AG04450 (cell line): ENCODE results near the gene ATP8A2. TPM values are rescaled to one million over a fixed set of nuclear protein-coding genes. Genes with fewer than 3 reads are reported as not detected.
"Not testable (repeated sequence)": the region's sequence is repeated elsewhere in the genome, so short reads cannot be mapped to it uniquely, and the experiment has no call there.

Source experiments
- CTCF ChIA-PET: fragments of 300-600, 350-600 bp; formaldehyde crosslinking; extraction: SDS; loops from one replicate; lab custom pipeline; 2022; ENCODE audit warnings: antibody characterized with exemption, inconsistent platforms; lab: Charles Lee
- POLR2A ChIA-PET: fragments of 350-600 bp; formaldehyde crosslinking; extraction: SDS; loops from one replicate; lab custom pipeline; 2021; ENCODE audit warnings: antibody characterized with exemption, inconsistent platforms; lab: Yijun Ruan, JAX
- DNase-seq: peaks from one replicate; pipeline ENCODE4 v3.0.0-alpha.2; 2011; ENCODE audit warnings: low read depth, low spot score
- H3K27ac ChIP-seq: one replicate; pipeline ENCODE4 v1.5.1; 2012; ENCODE audit warnings: low read depth, low read length, control low read depth
- H3K27me3 ChIP-seq: one replicate; pipeline ENCODE4 v1.6.0; 2012; ENCODE audit warnings: low read length; ENCODE audit not compliant: control insufficient read depth, insufficient read depth
- H3K4me3 ChIP-seq: 2 replicates; pipeline ENCODE4 v1.5.1; 2011; ENCODE audit warnings: mild to moderate bottlenecking, low read depth, low read length, control low read depth
- H3K9me3 ChIP-seq: 2 replicates; pipeline ENCODE4 v1.5.1; 2012; ENCODE audit warnings: low read length; ENCODE audit not compliant: control insufficient read depth, insufficient read depth
- CTCF ChIP-seq: IDR thresholded peaks from 2 replicates; pipeline ENCODE4 v1.5.1; 2011; ENCODE audit warnings: low read depth, low read length, control low read depth, inconsistent platforms
- polyA plus RNA-seq: library from polyadenylated mRNA; depleted of rRNA; stranded (reverse); fragments of >200 nt; gene quantifications from 2 replicates; pipeline ENCODE4 v1.2.3, GENCODE V29; 2011

ATP8A2 gene
- polyA plus RNA-seq, 1 experiment = 0.19 TPM

- ChIA-PET POLR2A (no interaction called here), CTCF (no interaction called here)
- Histone ChIP-seq H3K27me3 (no peaks in the 10 kb centered on the region), H3K4me3 (no peak overlapping the region), H3K27ac (no peak overlapping the region), H3K9me3 (no peaks in the 10 kb centered on the region; the same call in 1 of the 2 replicates)
- DNase-seq = no peak
- no peak for TF ChIP-seq CTCF
Measured at GRCh38 chr13:25507841-25508240, 136.1 kb downstream of the ATP8A2 start.

GRCh38 chr13:25513060-25513459 is 141.3 kb downstream of the ATP8A2 start:
- H3K27me3 ChIP-seq, POLR2A ChIA-PET, CTCF ChIA-PET, H3K4me3 ChIP-seq, H3K9me3 ChIP-seq, H3K27ac ChIP-seq, DNase-seq: not testable (repeated sequence)

- Histone ChIP-seq H3K27ac (no peak overlapping the region), H3K4me3 (no peak overlapping the region), H3K9me3 (peaks cover under 1% of the 10 kb centered on the region; the same call in 1 of the 2 replicates), H3K27me3 (no peaks in the 10 kb centered on the region)
- DNase-seq = no peak
- no peak for TF ChIP-seq CTCF
- ChIA-PET CTCF (no interaction called here), POLR2A (no interaction called here)
Measured at GRCh38 chr13:25518441-25518840, 146.7 kb downstream of the ATP8A2 start.

GRCh38 chr13:25525884-25526283 is 154.1 kb downstream of the ATP8A2 start:
- ChIA-PET POLR2A (no interaction called here), CTCF (interaction anchor here (1.2 kb wide), 1 partner anchor 15 kb away, joined by 4 read pairs; no protein-coding TSS in a partner anchor)
- Histone ChIP-seq H3K9me3 (no peaks in the 10 kb centered on the region), H3K27ac (no peak overlapping the region), H3K4me3 (no peak overlapping the region), H3K27me3 (no peaks in the 10 kb centered on the region)
- no peak for DNase-seq
- no peak for TF ChIP-seq CTCF

- DNase-seq = no peak
- ChIA-PET CTCF (no interaction called here), POLR2A (no interaction called here)
- no peaks in the 10 kb centered on the region for H3K9me3 ChIP-seq
- TF ChIP-seq CTCF = no peak
- no peak overlapping the region for H3K27ac ChIP-seq
- H3K27me3 ChIP-seq = no peaks in the 10 kb centered on the region
- H3K4me3 ChIP-seq = no peak overlapping the region
Measured at GRCh38 chr13:25528266-25528665, 156.5 kb downstream of the ATP8A2 start.

GRCh38 chr13:25529425-25529824 is 157.7 kb downstream of the ATP8A2 start:
- Histone ChIP-seq H3K27me3 (no peaks in the 10 kb centered on the region), H3K4me3 (no peak overlapping the region), H3K9me3 (no peaks in the 10 kb centered on the region), H3K27ac (no peak overlapping the region)
- ChIA-PET CTCF (no interaction called here), POLR2A (no interaction called here)
- TF ChIP-seq CTCF = no peak
- DNase-seq = no peak
